GM18870 (cell line): ENCODE data around the gene CHN2.

Experiments used
- ATAC-seq: cut with Tn5 transposase; IDR thresholded peaks from one replicate; pipeline ENCODE4 v1.9.1; 2021; ENCODE audit warnings: moderate library complexity; ENCODE audit not compliant: unreplicated experiment

Gene CHN2

GRCh38 chr7:29457141-29457561 lies 262.6 kb downstream of the CHN2 start:
- ATAC-seq, result no peak

GRCh38 chr7:29457565-29458011 lies 263.0 kb downstream of the CHN2 start:
- no peak for ATAC-seq

GRCh38 chr7:29458933-29459332 lies 264.4 kb downstream of the CHN2 start:
- no peak for ATAC-seq

- ATAC-seq, result no peak
These were observed 265.0 kb downstream of the CHN2 start for GRCh38 chr7:29459589-29459988.

- no peak for ATAC-seq
These were observed 267.4 kb downstream of the CHN2 start for GRCh38 chr7:29461996-29462395.

GRCh38 chr7:29463504-29464158 lies 269.1 kb downstream of the CHN2 start:
- ATAC-seq, result no peak

GRCh38 chr7:29464753-29465152 lies 270.2 kb downstream of the CHN2 start:
- ATAC-seq, result no peak

GRCh38 chr7:29467193-29467926 lies 272.8 kb downstream of the CHN2 start:
- ATAC-seq, result no peak

GRCh38 chr7:29468196-29468595 lies 273.6 kb downstream of the CHN2 start:
- no peak for ATAC-seq

- no peak for ATAC-seq
These were observed 274.7 kb downstream of the CHN2 start for GRCh38 chr7:29469281-29469680.

GRCh38 chr7:29469976-29470557 lies 275.5 kb downstream of the CHN2 start:
- ATAC-seq, result no peak

GRCh38 chr7:29471444-29472138 lies 277.0 kb downstream of the CHN2 start:
- no peak for ATAC-seq

GRCh38 chr7:29476916-29477315 lies 282.3 kb downstream of the CHN2 start:
- no peak for ATAC-seq

- ATAC-seq, result no peak
These were observed 283.7 kb downstream of the CHN2 start for GRCh38 chr7:29478226-29478625.

- ATAC-seq, result no peak
These were observed 284.2 kb downstream of the CHN2 start for GRCh38 chr7:29478687-29479240.

- no peak for ATAC-seq
These were observed 285.0 kb downstream of the CHN2 start for GRCh38 chr7:29479301-29480200.

- ATAC-seq, result no peak
These were observed 285.9 kb downstream of the CHN2 start for GRCh38 chr7:29480451-29480850.

- ATAC-seq, result no peak
These were observed 286.5 kb downstream of the CHN2 start for GRCh38 chr7:29480934-29481651.

- no peak for ATAC-seq
These were observed 287.5 kb downstream of the CHN2 start for GRCh38 chr7:29482056-29482455.
